ENCODE measurements around the gene FBXO44.

DNA sequence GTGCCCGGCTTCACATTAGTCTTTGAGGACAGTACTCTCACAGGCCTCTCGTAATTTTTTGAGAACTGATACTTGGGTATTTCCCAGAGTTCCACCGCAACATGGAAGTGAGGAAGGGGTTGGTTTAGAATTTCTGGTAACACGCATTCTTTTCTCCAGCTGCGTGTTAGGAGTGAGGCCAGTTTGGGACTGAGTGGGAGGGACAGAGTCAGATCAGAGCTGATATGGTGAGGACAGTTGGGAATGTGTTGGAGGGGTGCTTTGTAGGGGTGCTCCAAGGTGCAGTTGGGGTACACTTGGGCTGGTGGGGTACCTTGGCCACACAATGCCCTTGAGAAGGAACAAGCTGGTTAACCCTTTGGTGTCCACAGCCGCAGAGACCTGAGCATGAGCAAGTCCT is 16.1 kb downstream of the FBXO44 start:
- no peak for TF ChIP-seq EZH2 (IDR thresholded peaks at IDR 0.05; ENCODE audit: borderline replicate concordance, low read depth, low read length, poor library complexity, severe bottlenecking)
- TF ChIP-seq, protein P1, sequence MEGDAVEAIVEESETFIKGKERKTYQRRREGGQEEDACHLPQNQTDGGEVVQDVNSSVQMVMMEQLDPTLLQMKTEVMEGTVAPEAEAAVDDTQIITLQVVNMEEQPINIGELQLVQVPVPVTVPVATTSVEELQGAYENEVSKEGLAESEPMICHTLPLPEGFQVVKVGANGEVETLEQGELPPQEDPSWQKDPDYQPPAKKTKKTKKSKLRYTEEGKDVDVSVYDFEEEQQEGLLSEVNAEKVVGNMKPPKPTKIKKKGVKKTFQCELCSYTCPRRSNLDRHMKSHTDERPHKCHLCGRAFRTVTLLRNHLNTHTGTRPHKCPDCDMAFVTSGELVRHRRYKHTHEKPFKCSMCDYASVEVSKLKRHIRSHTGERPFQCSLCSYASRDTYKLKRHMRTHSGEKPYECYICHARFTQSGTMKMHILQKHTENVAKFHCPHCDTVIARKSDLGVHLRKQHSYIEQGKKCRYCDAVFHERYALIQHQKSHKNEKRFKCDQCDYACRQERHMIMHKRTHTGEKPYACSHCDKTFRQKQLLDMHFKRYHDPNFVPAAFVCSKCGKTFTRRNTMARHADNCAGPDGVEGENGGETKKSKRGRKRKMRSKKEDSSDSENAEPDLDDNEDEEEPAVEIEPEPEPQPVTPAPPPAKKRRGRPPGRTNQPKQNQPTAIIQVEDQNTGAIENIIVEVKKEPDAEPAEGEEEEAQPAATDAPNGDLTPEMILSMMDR (conservative IDR thresholded peaks at IDR 0.05; ENCODE audit: low read depth, low read length), result no peak
